Trophoblast cell (in vitro differentiated cells and primary cell): Measurements from ENCODE around the gene MAP7D3.

Experiments
- DNase-seq, 2 donors: peaks; one replicate each; pipeline ENCODE4 v3.0.0-alpha.2; 2016
- H2AFZ ChIP-seq: 2 replicates; pipeline ENCODE4 v1.6.1; 2013; ENCODE audit warnings: low read length, moderate library complexity, mild to moderate bottlenecking; ENCODE audit not compliant: insufficient read depth, poor library complexity
- H2AK5ac ChIP-seq: 2 replicates; pipeline ENCODE4 v1.6.1; 2013; ENCODE audit warnings: mild to moderate bottlenecking, low read length
- H2BK120ac ChIP-seq: 2 replicates; pipeline ENCODE4 v1.6.1; 2013; ENCODE audit warnings: low read length, mild to moderate bottlenecking, moderate library complexity; ENCODE audit not compliant: insufficient read depth, poor library complexity
- H2BK12ac ChIP-seq: 2 replicates; pipeline ENCODE4 v1.6.1; 2013; ENCODE audit warnings: mild to moderate bottlenecking, low read length, moderate library complexity
- H2BK5ac ChIP-seq: 2 replicates; pipeline ENCODE4 v1.6.1; 2013; ENCODE audit warnings: low read length, low read depth, moderate library complexity, mild to moderate bottlenecking; ENCODE audit not compliant: poor library complexity
- H3K14ac ChIP-seq: 2 replicates; pipeline ENCODE4 v1.6.1; 2013; ENCODE audit warnings: mild to moderate bottlenecking, low read length
- H3K18ac ChIP-seq: 2 replicates; pipeline ENCODE4 v1.6.1; 2013; ENCODE audit warnings: mild to moderate bottlenecking, low read length
- H3K23ac ChIP-seq: 2 replicates; pipeline ENCODE4 v1.6.1; 2013; ENCODE audit warnings: low read length
- H3K27ac ChIP-seq: 2 replicates; pipeline ENCODE4 v1.5.1; 2013; ENCODE audit warnings: low read depth, mild to moderate bottlenecking, inconsistent platforms, low read length, moderate library complexity
- H3K27me3 ChIP-seq: 2 replicates; pipeline ENCODE4 v1.6.1; 2013; ENCODE audit warnings: inconsistent platforms, mild to moderate bottlenecking, low read length, moderate library complexity; ENCODE audit not compliant: insufficient read depth
- H3K36me3 ChIP-seq, 2 experiments: 1 replicate in 1 of 2; 2 replicates in 1 of 2; pipeline ENCODE4 v1.6.1; 2013; ENCODE audit warnings: low read length in 2 of 2, mild to moderate bottlenecking in 2 of 2, moderate library complexity in 1 of 2; ENCODE audit not compliant: insufficient read depth in 2 of 2, control insufficient read depth in 1 of 2
- H3K4ac ChIP-seq: 2 replicates; pipeline ENCODE4 v1.6.1; 2013; ENCODE audit warnings: low read depth, mild to moderate bottlenecking, low read length, moderate library complexity
- H3K4me1 ChIP-seq, 2 experiments: 1 replicate in 1 of 2; 2 replicates in 1 of 2; pipeline ENCODE4 v1.6.1; 2013; ENCODE audit warnings: low read length in 2 of 2, mild to moderate bottlenecking in 2 of 2, moderate library complexity in 1 of 2; ENCODE audit not compliant: insufficient read depth in 2 of 2, control insufficient read depth in 1 of 2
- H3K4me2 ChIP-seq: 2 replicates; pipeline ENCODE4 v1.6.1; 2013; ENCODE audit warnings: inconsistent platforms, mild to moderate bottlenecking, low read length, moderate library complexity
- H3K4me3 ChIP-seq: 2 replicates; pipeline ENCODE4 v1.5.1; 2013; ENCODE audit warnings: mild to moderate bottlenecking, low read depth, low read length, inconsistent platforms
- H3K79me1 ChIP-seq: one replicate; pipeline ENCODE4 v1.6.1; 2013; ENCODE audit warnings: low read length
- H3K79me2 ChIP-seq: 2 replicates; pipeline ENCODE4 v1.6.1; 2013; ENCODE audit warnings: low read length, mild to moderate bottlenecking; ENCODE audit not compliant: control insufficient read depth, insufficient read depth, poor library complexity
- H3K9ac ChIP-seq: 2 replicates; pipeline ENCODE4 v1.6.1; 2013; ENCODE audit warnings: mild to moderate bottlenecking, low read length
- H3K9me3 ChIP-seq: 2 replicates; pipeline ENCODE4 v1.6.1; 2013; ENCODE audit warnings: low read depth, mild to moderate bottlenecking, control low read depth, inconsistent platforms, low read length; ENCODE audit not compliant: insufficient read depth
- H4K12ac ChIP-seq: 2 replicates; pipeline ENCODE4 v1.6.1; 2013; ENCODE audit warnings: low read depth, mild to moderate bottlenecking, low read length, moderate library complexity
- H4K8ac ChIP-seq: 2 replicates; pipeline ENCODE4 v1.6.1; 2013; ENCODE audit warnings: low read depth, mild to moderate bottlenecking, low read length, moderate library complexity
- H4K91ac ChIP-seq: one replicate; pipeline ENCODE4 v1.6.1; 2013; ENCODE audit warnings: low read depth, mild to moderate bottlenecking, low read length, moderate library complexity
- WGBS: extraction: QIAGEN DNeasy Blood & Tissue Kit; methylation state at CpG from one replicate; pipeline ENCODE4 v1.1.7; 2013; ENCODE audit warnings: missing lambda C conversion rate; ENCODE audit not compliant: insufficient read length, insufficient coverage; ENCODE audit errors: extremely low coverage; 5-methylcytosine and 5-hydroxymethylcytosine counted together

MAP7D3 gene

GRCh38 chrX:136221851-136222513, 29.2 kb downstream of the MAP7D3 start:
- no peaks in the 10 kb centered on the region for H3K9me3 ChIP-seq
- no peak overlapping the region for H4K8ac ChIP-seq
- H3K27ac ChIP-seq, result no peak overlapping the region
- no peak overlapping the region for H3K4me2 ChIP-seq
- no peaks in the 10 kb centered on the region for H3K79me1 ChIP-seq
- DNase-seq, result no peak
- no peak overlapping the region for H2BK5ac ChIP-seq
- H3K4me3 ChIP-seq, result no peak overlapping the region
- H2BK120ac ChIP-seq, result no peak overlapping the region
- no peak overlapping the region for H3K9ac ChIP-seq
- no peak overlapping the region for H2AFZ ChIP-seq
- H4K12ac ChIP-seq, result no peak overlapping the region
- H3K14ac ChIP-seq, result no peak overlapping the region
- no peak overlapping the region for H3K4ac ChIP-seq
- no peak overlapping the region for H3K23ac ChIP-seq
- WGBS, result no CpG with 5 or more reads among the region's 3 CpGs
- no peak overlapping the region for H2BK12ac ChIP-seq
- H2AK5ac ChIP-seq, result no peak overlapping the region
- peaks cover 0 to 1% of the 10 kb centered on the region in 2 experiments for H3K36me3 ChIP-seq
- no peaks in the 10 kb centered on the region for H3K27me3 ChIP-seq
- H4K91ac ChIP-seq, result no peak overlapping the region
- H3K18ac ChIP-seq, result no peak overlapping the region
- H3K4me1 ChIP-seq, result peaks cover 0 to 2% of the 10 kb centered on the region in 2 experiments
- H3K79me2 ChIP-seq, result no peaks in the 10 kb centered on the region

- Histone ChIP-seq H4K91ac (no peak overlapping the region), H3K4me2 (no peak overlapping the region), H3K9ac (no peak overlapping the region), H3K4me3 (no peak overlapping the region), H2BK12ac (no peak overlapping the region), H2AFZ (no peak overlapping the region), H2BK120ac (no peak overlapping the region), H3K27me3 (no peaks in the 10 kb centered on the region), H3K36me3 (peaks cover 0 to 1% of the 10 kb centered on the region in 2 experiments), H4K12ac (no peak overlapping the region), H2AK5ac (no peak overlapping the region), H3K4me1 (peaks cover 0 to 2% of the 10 kb centered on the region in 2 experiments), H3K79me1 (no peaks in the 10 kb centered on the region), H3K79me2 (no peaks in the 10 kb centered on the region), H2BK5ac (no peak overlapping the region), H3K23ac (no peak overlapping the region), H3K4ac (no peak overlapping the region), H3K9me3 (no peaks in the 10 kb centered on the region), H3K14ac (no peak overlapping the region), H4K8ac (no peak overlapping the region), H3K18ac (no peak overlapping the region), H3K27ac (no peak overlapping the region)
- no peak for DNase-seq
- no CpG with 5 or more reads among the region's 3 CpGs for whole genome bisulfite sequencing
Measured at GRCh38 chrX:136220951-136221350, 30.2 kb downstream of the MAP7D3 start.

GRCh38 chrX:136220540-136220939, 30.7 kb downstream of the MAP7D3 start:
- no peaks in the 10 kb centered on the region for H3K79me2 ChIP-seq
- H3K4me2 ChIP-seq, result no peak overlapping the region
- H3K14ac ChIP-seq, result no peak overlapping the region
- DNase-seq, result peak in 1 of 2 donors; percentile 33
- no peaks in the 10 kb centered on the region for H3K79me1 ChIP-seq
- H2AK5ac ChIP-seq, result no peak overlapping the region
- H3K4ac ChIP-seq, result no peak overlapping the region
- H2AFZ ChIP-seq, result no peak overlapping the region
- H2BK12ac ChIP-seq, result no peak overlapping the region
- H4K8ac ChIP-seq, result no peak overlapping the region
- no peak overlapping the region for H3K18ac ChIP-seq
- WGBS, result no CpG with 5 or more reads among the region's 4 CpGs
- H2BK5ac ChIP-seq, result no peak overlapping the region
- H3K23ac ChIP-seq, result no peak overlapping the region
- H3K4me1 ChIP-seq, result peaks cover 0 to 2% of the 10 kb centered on the region in 2 experiments
- no peak overlapping the region for H3K4me3 ChIP-seq
- no peak overlapping the region for H2BK120ac ChIP-seq
- H3K9me3 ChIP-seq, result no peaks in the 10 kb centered on the region
- H3K27me3 ChIP-seq, result no peaks in the 10 kb centered on the region
- H3K9ac ChIP-seq, result no peak overlapping the region
- H3K27ac ChIP-seq, result no peak overlapping the region
- H3K36me3 ChIP-seq, result peaks cover 0 to 1% of the 10 kb centered on the region in 2 experiments
- no peak overlapping the region for H4K12ac ChIP-seq
- no peak overlapping the region for H4K91ac ChIP-seq

GRCh38 chrX:136219893-136220292, 31.3 kb downstream of the MAP7D3 start:
- DNase-seq, result peak; percentile 11 to 50
- H2BK5ac ChIP-seq, result no peak overlapping the region
- no peak overlapping the region for H3K4me2 ChIP-seq
- H4K8ac ChIP-seq, result no peak overlapping the region
- no peak overlapping the region for H2BK120ac ChIP-seq
- no peaks in the 10 kb centered on the region for H3K27me3 ChIP-seq
- H2BK12ac ChIP-seq, result no peak overlapping the region
- H3K9ac ChIP-seq, result no peak overlapping the region
- no peak overlapping the region for H4K91ac ChIP-seq
- no peak overlapping the region for H3K23ac ChIP-seq
- H3K18ac ChIP-seq, result no peak overlapping the region
- H2AK5ac ChIP-seq, result no peak overlapping the region
- no CpG with 5 or more reads among the region's 5 CpGs for WGBS
- H3K79me1 ChIP-seq, result no peaks in the 10 kb centered on the region
- no peak overlapping the region for H3K4me3 ChIP-seq
- no peak overlapping the region for H3K14ac ChIP-seq
- no peaks in the 10 kb centered on the region for H3K79me2 ChIP-seq
- no peak overlapping the region for H3K27ac ChIP-seq
- no peak overlapping the region for H2AFZ ChIP-seq
- H4K12ac ChIP-seq, result no peak overlapping the region
- H3K9me3 ChIP-seq, result no peaks in the 10 kb centered on the region
- H3K4me1 ChIP-seq, result peaks cover 3 to 6% of the 10 kb centered on the region in 2 experiments
- no peaks in the 10 kb centered on the region for H3K36me3 ChIP-seq
- H3K4ac ChIP-seq, result no peak overlapping the region
